ENCODE data around the gene MYBPC2. TPM values are rescaled to one million over a fixed set of nuclear protein-coding genes. Genes with fewer than 3 reads are reported as not detected.

Gene MYBPC2
- polyA plus RNA-seq, 6 donors from 2014 or later, result 0.44 to 6.6 (median 1.2) TPM; not detected in 1

DNA sequence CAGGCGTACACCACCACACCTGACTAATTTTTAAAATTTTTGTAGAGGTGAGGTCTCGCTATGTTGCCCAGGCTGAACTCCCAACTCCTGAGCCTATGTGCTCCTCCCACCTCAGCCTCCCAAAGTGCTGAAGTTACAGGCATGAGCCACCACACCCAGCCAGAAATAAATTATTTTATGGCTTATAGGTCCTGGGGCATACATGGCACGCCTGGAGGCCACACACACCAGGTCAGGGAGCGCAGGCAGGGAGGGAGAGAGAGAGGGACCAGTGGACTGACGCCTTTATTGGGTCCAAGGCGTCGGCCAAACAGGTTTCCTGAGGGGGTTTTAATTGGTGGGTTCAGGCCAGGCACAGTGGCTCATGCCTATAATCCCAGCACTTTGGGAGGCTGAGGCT is 7.1 kb upstream of the MYBPC2 start:
- Mint-ChIP-seq H3K36me3 (peaks cover 11 to 13% of the 10 kb centered on the region in 2 donors), H3K27me3 (no peaks in the 10 kb centered on the region), H3K9me3 (no peaks in the 10 kb centered on the region), H3K4me3 (peak overlapping the region in 1 of 8 donors; percentile 54), H3K27ac (peak overlapping the region in 2 of 6 donors; percentile 86 to 100), H3K4me1 (peaks cover 37 to 81% (median 61%) of the 10 kb centered on the region in 3 donors)
- DNase-seq (no peak), ATAC-seq (ENCODE audit: low read depth in 2 of 2) (no peak)

DNA sequence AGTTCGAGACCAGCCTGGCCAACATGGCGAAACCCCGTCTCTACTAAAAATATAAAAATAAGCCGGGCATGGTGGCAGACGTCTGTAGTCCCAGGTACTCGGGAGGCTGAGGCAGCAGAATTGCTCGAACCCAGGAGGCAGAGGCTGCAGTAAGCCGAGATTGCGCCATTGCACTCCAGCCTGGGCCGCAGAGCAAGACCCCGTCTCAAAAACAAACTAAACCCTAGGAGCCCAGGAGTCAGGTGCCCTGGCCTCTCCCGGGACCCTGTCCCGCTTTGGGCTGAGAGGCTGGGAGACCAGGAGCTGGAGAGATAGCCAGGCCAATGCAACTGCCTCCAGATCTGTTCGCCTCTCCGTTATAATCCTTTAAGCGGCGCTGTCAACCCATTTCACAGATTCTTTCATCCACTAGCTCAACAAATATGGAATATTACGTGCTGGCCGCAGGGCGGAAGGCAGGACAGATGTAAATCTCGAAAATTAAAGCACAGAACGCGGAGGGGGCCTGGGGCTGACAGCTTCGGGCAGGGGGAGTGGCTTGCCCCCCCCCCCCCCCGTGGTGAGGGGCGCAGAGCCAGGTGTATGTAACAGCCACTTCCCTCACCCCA is 5.3 kb upstream of the MYBPC2 start:
- H3K27me3 Mint-ChIP-seq, result no peaks in the 10 kb centered on the region
- peaks cover 2 to 6% of the 10 kb centered on the region in 2 donors for H3K36me3 Mint-ChIP-seq
- no peak for DNase-seq
- H3K27ac Mint-ChIP-seq, result peak overlapping the region; percentile 97 to 100 (median 100)
- H3K4me1 Mint-ChIP-seq, result peaks cover 42 to 72% (median 58%) of the 10 kb centered on the region in 3 donors
- peak overlapping the region in 6 of 8 donors; percentile 15 to 95 (median 62) for H3K4me3 Mint-ChIP-seq
- ATAC-seq (ENCODE audit: low read depth in 2 of 2), result no peak
- H3K9me3 Mint-ChIP-seq, result no peaks in the 10 kb centered on the region

DNA sequence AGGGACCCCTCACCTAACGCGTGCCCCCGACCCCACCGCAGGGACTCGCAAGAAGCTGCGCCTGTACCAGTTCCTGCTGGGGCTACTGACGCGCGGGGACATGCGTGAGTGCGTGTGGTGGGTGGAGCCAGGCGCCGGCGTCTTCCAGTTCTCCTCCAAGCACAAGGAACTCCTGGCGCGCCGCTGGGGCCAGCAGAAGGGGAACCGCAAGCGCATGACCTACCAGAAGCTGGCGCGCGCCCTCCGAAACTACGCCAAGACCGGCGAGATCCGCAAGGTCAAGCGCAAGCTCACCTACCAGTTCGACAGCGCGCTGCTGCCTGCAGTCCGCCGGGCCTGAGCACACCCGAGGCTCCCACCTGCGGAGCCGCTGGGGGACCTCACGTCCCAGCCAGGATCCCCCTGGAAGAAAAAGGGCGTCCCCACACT is 4.7 kb upstream of the MYBPC2 start:
- Mint-ChIP-seq H3K4me3 (peak overlapping the region; percentile 40 to 95 (median 64)), H3K27me3 (no peaks in the 10 kb centered on the region), H3K4me1 (peaks cover 47 to 75% (median 63%) of the 10 kb centered on the region in 3 donors), H3K27ac (peak overlapping the region; percentile 97 to 100 (median 100)), H3K9me3 (no peaks in the 10 kb centered on the region), H3K36me3 (peaks cover 0 to 6% of the 10 kb centered on the region in 2 donors)
- DNase-seq (peak; percentile 89), ATAC-seq (ENCODE audit: low read depth in 2 of 2) (peak; percentile 51 to 54)

DNA sequence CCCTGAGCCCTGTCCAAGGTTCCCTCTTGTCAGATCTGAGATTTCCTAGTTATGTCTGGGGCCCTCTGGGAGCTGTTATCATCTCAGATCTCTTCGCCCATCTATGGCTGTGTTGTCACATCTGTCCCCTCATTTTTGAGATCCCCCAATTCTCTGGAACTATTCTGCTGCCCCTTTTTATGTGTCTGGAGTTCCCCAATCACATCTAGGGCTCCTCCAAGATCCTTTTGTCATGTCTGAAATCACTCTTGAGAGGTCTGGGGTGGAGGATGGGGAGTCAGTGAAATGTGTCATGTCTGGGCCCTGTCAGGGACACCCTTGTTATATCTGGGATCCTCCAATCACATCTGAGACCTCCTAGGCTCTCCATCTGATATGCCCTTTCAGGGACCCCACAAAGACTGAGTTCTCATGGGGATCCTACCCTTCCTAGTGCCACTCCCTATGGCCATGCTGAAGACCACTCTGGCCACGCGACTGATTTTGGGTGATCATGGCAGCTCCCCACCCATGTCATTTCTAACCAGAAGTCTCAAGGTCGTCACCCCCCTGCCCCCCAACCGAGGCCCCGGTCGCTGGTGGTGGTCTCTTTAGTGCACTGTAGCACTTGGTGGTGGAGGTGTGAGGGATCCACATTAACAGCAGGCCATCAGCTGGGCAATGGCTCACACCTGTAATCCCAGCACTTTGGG is 3.8 kb upstream of the MYBPC2 start:
- Mint-ChIP-seq H3K9me3 (no peaks in the 10 kb centered on the region), H3K36me3 (peaks cover 0 to 4% of the 10 kb centered on the region in 2 donors), H3K27me3 (no peaks in the 10 kb centered on the region), H3K4me1 (peaks cover 43 to 76% (median 61%) of the 10 kb centered on the region in 3 donors), H3K27ac (peak overlapping the region; percentile 97 to 100 (median 100)), H3K4me3 (peak overlapping the region; percentile 9 to 98 (median 70))
- no peak for ATAC-seq (ENCODE audit: low read depth in 2 of 2)
- DNase-seq, result no peak

DNA sequence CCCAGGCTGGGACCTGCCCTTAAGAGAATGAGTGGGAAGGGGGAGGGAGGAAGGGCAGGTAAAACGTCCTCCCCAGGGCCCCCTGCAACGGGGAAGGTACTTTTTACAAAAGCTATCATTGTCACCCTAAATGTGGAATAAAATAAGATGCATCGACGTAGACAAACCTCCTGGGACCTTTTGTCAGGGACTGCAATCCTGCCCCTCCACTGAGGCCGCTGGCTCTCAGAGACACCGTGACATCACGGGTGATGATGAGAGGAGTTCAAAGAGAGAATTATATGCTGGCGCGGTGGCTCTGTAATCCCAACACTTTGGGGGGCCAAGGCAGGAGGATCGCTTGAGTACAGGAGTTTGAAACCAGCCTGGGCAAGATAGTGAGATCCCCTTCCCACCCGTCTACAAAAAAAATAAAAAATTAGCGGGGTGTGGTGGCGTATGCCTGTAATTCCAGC is 1.8 kb upstream of the MYBPC2 start:
- DNase-seq, result peak; percentile 74
- H3K27ac Mint-ChIP-seq, result peak overlapping the region; percentile 99 to 100 (median 100)
- H3K27me3 Mint-ChIP-seq, result no peaks in the 10 kb centered on the region
- H3K4me3 Mint-ChIP-seq, result peak overlapping the region; percentile 89 to 98 (median 95)
- H3K4me1 Mint-ChIP-seq, result peaks cover 49 to 82% (median 74%) of the 10 kb centered on the region in 3 donors
- H3K9me3 Mint-ChIP-seq, result no peaks in the 10 kb centered on the region
- ATAC-seq (ENCODE audit: low read depth in 2 of 2), result peak; percentile 37 to 43
- no peaks in the 10 kb centered on the region for H3K36me3 Mint-ChIP-seq

DNA sequence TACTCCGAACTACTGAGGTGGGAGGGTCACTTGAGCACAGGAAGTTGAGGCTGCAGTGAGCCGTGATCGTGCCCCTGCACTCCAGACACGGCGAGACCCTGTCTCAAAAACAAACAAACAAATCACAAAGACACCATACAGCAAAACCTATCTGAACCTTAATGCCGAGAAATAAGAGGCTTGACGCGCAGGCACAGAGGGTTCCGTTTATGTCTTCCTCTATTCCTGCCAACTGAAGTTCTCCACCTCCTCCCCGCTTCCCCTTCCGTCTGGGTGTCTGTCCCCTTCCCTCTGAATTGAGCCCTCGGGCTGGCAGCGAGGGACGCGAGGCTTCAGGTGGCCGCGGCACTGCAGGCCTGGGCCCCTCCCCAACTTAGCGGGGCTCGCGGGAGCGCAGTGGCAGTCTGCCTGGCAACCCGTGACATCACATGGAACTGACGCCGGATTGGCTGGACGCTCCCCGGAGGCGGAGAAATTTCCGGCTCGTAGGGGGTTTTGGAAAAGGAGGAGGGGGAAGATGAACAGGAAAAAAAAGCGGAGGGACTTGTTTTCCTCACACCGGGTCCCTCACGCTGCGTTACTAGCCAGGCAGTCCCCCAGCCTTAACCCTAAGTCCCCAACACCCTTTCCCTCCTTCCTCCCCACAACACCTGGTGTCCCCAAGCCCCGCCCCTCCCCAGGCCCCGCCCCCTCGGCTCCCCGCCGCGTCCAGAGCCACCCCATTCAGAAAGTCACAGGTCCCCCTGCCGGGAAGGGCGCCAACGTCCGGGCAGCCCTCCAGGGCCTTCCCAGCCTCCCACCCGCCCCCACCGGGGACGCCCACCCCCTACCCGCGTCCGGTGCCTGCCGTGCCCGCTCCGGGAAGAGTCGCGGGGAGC is 1.1 kb upstream of the MYBPC2 start:
- peak; percentile 92 for DNase-seq
- ATAC-seq (ENCODE audit: low read depth in 2 of 2), result peak; percentile 61 to 67
- no peaks in the 10 kb centered on the region for H3K36me3 Mint-ChIP-seq
- peak overlapping the region; percentile 99 to 100 (median 100) for H3K27ac Mint-ChIP-seq
- H3K9me3 Mint-ChIP-seq, result no peaks in the 10 kb centered on the region
- H3K27me3 Mint-ChIP-seq, result no peaks in the 10 kb centered on the region
- H3K4me1 Mint-ChIP-seq, result peaks cover 56 to 86% (median 81%) of the 10 kb centered on the region in 3 donors
- peak overlapping the region; percentile 89 to 98 (median 95) for H3K4me3 Mint-ChIP-seq

DNA sequence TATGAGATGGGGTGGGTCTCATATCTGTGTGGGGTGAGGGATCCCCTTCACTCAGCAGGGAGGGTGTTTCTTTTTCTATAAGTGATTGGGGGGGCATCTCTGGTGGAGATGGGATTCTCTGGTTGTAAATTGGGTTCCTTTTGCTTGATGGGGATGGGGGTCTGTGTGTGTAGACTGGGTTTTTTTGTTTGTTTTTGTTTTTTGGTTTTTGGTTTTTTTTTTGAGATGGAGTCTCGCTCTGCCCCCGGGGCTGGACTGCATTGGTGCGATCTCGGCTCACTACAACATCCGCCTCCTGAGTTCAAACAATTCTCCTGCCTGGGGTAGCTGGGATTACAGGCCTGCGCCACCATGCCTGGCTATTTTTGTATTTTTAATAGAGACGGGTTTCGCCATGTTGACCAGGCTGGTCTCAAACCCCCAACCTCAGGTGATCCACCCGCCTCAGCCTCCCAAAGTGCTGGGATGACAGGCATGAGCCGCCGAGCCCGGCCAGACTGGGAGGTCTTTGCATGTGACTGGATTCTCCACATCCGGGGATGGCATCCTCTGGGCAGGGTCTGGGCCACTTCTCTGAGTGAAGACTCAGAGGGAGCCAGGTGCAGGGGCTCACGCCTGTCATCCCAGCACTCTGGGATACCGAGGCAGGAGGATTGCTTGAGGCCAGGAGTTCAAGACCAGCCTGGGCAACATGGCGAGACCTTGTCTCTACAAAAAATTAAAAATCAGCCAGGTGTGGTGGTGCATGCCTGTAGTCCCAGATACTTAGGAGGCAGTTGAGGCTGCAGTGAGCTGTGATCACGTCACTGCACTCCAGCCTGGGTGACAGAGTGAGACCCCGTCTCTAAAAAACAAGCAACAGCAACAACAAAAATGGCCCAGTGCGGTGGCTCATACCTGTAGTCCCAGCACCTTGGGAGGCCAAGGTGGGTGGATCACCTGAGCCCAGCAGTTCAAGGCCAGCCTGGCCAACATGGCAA is 799 bp downstream of the MYBPC2 start:
- Mint-ChIP-seq H3K36me3 (peaks cover 0 to 9% of the 10 kb centered on the region in 2 donors), H3K27me3 (no peaks in the 10 kb centered on the region), H3K4me3 (peak overlapping the region; percentile 81 to 95 (median 88)), H3K9me3 (peaks cover 0 to 5% (median 0%) of the 10 kb centered on the region in 7 donors), H3K27ac (peak overlapping the region; percentile 96 to 99 (median 97)), H3K4me1 (peaks cover 70 to 88% (median 79%) of the 10 kb centered on the region in 3 donors)
- ATAC-seq (ENCODE audit: low read depth in 2 of 2), result no peak
- no peak for DNase-seq

DNA sequence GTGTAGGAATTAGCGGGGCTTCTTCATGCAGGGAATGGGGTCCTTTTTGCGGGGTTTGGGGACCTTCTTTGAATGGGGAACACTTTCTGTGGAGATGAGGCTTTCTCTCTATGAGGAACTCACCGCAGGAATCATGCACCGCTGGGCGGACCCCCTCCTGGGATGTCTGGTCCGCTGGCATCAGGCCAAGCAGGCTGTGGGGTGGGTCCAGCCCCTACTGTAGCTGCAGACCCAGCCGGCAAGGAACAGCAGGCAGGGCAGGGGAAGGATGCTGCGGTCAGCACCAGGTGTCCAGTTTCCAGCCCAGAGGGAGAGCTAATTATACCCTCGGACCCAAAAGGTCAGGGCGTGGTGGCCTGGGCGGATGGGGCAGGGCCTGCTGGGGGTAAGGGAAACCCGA is 1.8 kb downstream of the MYBPC2 start:
- H3K27me3 Mint-ChIP-seq, result no peaks in the 10 kb centered on the region
- peak overlapping the region; percentile 96 to 99 (median 97) for H3K27ac Mint-ChIP-seq
- peaks cover 0 to 5% (median 0%) of the 10 kb centered on the region in 7 donors for H3K9me3 Mint-ChIP-seq
- peaks cover 0 to 19% of the 10 kb centered on the region in 2 donors for H3K36me3 Mint-ChIP-seq
- ATAC-seq (ENCODE audit: low read depth in 2 of 2) (peak; percentile 16 to 17), DNase-seq (peak; percentile 84)
- peaks cover 68 to 84% (median 69%) of the 10 kb centered on the region in 3 donors for H3K4me1 Mint-ChIP-seq
- H3K4me3 Mint-ChIP-seq, result peak overlapping the region; percentile 81 to 95 (median 86)

DNA sequence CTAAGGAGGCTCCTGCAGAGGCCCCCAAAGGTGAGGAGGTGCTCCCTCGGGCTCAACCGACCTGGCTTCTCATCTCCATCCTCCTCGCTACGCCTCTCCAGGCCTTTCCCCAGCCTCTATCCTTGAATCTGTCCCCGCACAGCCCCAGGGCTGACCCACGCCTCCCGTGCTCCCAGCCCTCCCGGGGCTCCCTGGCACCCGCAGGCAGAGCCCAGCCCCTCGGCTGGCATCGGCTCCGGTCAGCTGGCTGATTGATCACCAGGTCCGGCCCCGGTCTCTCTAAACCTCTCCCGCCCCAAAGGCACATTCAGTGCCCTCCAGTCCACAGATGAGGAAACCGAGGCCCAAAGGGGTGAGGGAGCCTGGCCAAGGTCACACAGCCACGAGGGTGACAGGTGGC is 2.5 kb downstream of the MYBPC2 start:
- Mint-ChIP-seq H3K4me3 (peak overlapping the region in 7 of 8 donors; percentile 38 to 95 (median 86)), H3K36me3 (peaks cover 0 to 20% of the 10 kb centered on the region in 2 donors), H3K27me3 (no peaks in the 10 kb centered on the region), H3K27ac (peak overlapping the region in 3 of 6 donors; percentile 43 to 97 (median 49)), H3K9me3 (peaks cover 0 to 5% (median 0%) of the 10 kb centered on the region in 7 donors), H3K4me1 (peaks cover 62 to 81% (median 73%) of the 10 kb centered on the region in 3 donors)
- no peak for DNase-seq
- ATAC-seq (ENCODE audit: low read depth in 2 of 2), result no peak

DNA sequence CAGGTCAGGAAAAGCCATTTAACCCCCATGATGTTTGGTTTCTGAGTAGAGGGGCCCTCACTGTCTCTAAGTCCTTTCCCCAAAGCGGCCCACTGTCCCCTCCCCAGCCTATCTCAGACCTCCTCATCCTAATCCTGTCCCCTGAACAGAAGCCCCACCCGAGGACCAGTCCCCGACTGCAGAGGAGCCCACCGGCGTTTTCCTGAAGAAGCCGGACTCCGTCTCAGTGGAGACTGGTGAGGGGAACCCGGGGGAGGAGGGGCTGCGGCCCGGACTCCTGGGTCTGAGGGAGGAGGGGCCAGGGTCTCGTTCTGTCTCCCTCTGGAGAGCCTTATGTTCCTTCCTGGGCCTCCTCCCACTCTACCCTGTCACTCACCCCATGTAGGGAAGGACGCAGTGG is 2.9 kb downstream of the MYBPC2 start:
- DNase-seq, result no peak
- Mint-ChIP-seq H3K36me3 (peaks cover 0 to 20% of the 10 kb centered on the region in 2 donors), H3K9me3 (peaks cover 0 to 5% (median 0%) of the 10 kb centered on the region in 7 donors), H3K27me3 (no peaks in the 10 kb centered on the region), H3K4me1 (peaks cover 58 to 77% (median 71%) of the 10 kb centered on the region in 3 donors), H3K27ac (peak overlapping the region in 3 of 6 donors; percentile 43 to 91 (median 49)), H3K4me3 (peak overlapping the region in 5 of 8 donors; percentile 38 to 95 (median 75))
- no peak for ATAC-seq (ENCODE audit: low read depth in 2 of 2)

DNA sequence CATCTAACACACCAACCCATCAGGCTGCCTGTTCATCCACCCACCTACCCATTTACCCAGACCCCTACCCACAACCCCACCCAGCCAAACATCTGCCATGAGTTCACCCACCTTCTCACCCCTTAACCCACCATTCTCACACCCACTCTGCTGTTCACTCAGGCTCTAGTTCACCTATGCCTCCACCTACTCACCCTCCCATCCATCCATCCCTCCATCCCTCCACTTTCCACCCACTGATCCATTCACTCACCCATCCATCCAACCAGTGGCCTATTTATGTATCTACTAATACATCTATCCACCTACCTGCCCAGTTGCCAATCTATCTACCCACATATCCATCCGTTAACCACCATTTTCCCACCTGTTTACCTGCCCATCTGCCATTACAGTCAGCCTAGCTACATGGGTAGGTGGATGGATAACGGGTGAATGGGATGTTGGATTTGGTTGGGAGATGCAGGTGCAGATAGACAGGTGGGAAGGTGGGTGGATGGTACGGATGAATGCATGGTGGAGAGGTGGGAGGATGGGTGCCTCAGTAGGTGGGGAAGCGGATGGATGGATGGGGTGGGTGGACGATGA is 5.3 kb downstream of the MYBPC2 start:
- peaks cover 43 to 59% (median 51%) of the 10 kb centered on the region in 3 donors for H3K4me1 Mint-ChIP-seq
- no peak for ATAC-seq (ENCODE audit: low read depth in 2 of 2)
- peaks cover 0 to 5% (median 0%) of the 10 kb centered on the region in 7 donors for H3K9me3 Mint-ChIP-seq
- peaks cover 0 to 20% of the 10 kb centered on the region in 2 donors for H3K36me3 Mint-ChIP-seq
- no peak for DNase-seq
- peak overlapping the region in 3 of 6 donors; percentile 6 to 77 (median 75) for H3K27ac Mint-ChIP-seq
- H3K27me3 Mint-ChIP-seq, result no peaks in the 10 kb centered on the region
- H3K4me3 Mint-ChIP-seq, result no peak overlapping the region
